ENCODE results near the gene SPATA31D1. TPM values are rescaled to one million over a fixed set of nuclear protein-coding genes. Genes with fewer than 3 reads are reported as not detected.

The SPATA31D1 gene
- total RNA-seq, 4 donors from 2014 or later = not detected

GRCh38 chr9:82020331-82020730, 31.8 kb downstream of the SPATA31D1 start:
- no peak overlapping the region for H3K27ac ChIP-seq
- no peak for TF ChIP-seq CTCF (IDR thresholded peaks at IDR 0.05)
- TF ChIP-seq POLR2AphosphoS5 (IDR thresholded peaks at IDR 0.05) = no peak
- TF ChIP-seq POLR2A (IDR thresholded peaks at IDR 0.05) = no peak
- no peak for TF ChIP-seq EP300 (IDR thresholded peaks at IDR 0.05)
- no peaks in the 10 kb centered on the region for H3K27me3 ChIP-seq

GRCh38 chr9:82021198-82021597, 32.6 kb downstream of the SPATA31D1 start:
- Histone ChIP-seq H3K27me3 (no peaks in the 10 kb centered on the region), H3K27ac (peak overlapping the region; percentile 44 to 76 (median 56))
- ATAC-seq = peak; percentile 93

More at GRCh38 chr9:82020331-82020730, 31.8 kb downstream of the SPATA31D1 start:
- ATAC-seq = no peak
- H3K4me1 ChIP-seq = peaks cover 6 to 24% (median 7%) of the 10 kb centered on the region in 3 donors
- H3K9me3 ChIP-seq = no peaks in the 10 kb centered on the region
- H3K36me3 ChIP-seq = no peaks in the 10 kb centered on the region
- H3K4me3 ChIP-seq = no peak overlapping the region

GRCh38 chr9:82022121-82022520, 33.5 kb downstream of the SPATA31D1 start:
- TF ChIP-seq POLR2AphosphoS5 (IDR thresholded peaks at IDR 0.05) (no peak), CTCF (IDR thresholded peaks at IDR 0.05) (no peak), EP300 (IDR thresholded peaks at IDR 0.05) (no peak), POLR2A (IDR thresholded peaks at IDR 0.05) (no peak)
- no peak for ATAC-seq
- 13 to 22% methylated on average over 2 of the region's 2 CpGs for WGBS, 2 donors (ENCODE audit: low coverage in 1 of 2)

More at GRCh38 chr9:82021198-82021597, 32.6 kb downstream of the SPATA31D1 start:
- TF ChIP-seq POLR2A (IDR thresholded peaks at IDR 0.05) (no peak), POLR2AphosphoS5 (IDR thresholded peaks at IDR 0.05) (no peak), EP300 (IDR thresholded peaks at IDR 0.05) (no peak), CTCF (IDR thresholded peaks at IDR 0.05) (no peak)
- Histone ChIP-seq H3K9me3 (no peaks in the 10 kb centered on the region), H3K4me1 (peaks cover 6 to 24% (median 7%) of the 10 kb centered on the region in 3 donors), H3K4me3 (no peak overlapping the region), H3K36me3 (no peaks in the 10 kb centered on the region)

GRCh38 chr9:82024908-82025307, 36.3 kb downstream of the SPATA31D1 start:
- no peak overlapping the region for H3K27ac ChIP-seq
- no peaks in the 10 kb centered on the region for H3K9me3 ChIP-seq
- 76 to 80% methylated on average over 1 of the region's 1 CpG for WGBS, 2 donors (ENCODE audit: low coverage in 1 of 2)
- no peak for ATAC-seq
- TF ChIP-seq POLR2A (IDR thresholded peaks at IDR 0.05) (no peak), EP300 (IDR thresholded peaks at IDR 0.05) (no peak), CTCF (IDR thresholded peaks at IDR 0.05) (no peak), POLR2AphosphoS5 (IDR thresholded peaks at IDR 0.05) (no peak)
- no peaks in the 10 kb centered on the region for H3K27me3 ChIP-seq
- peaks cover 6 to 24% (median 7%) of the 10 kb centered on the region in 3 donors for H3K4me1 ChIP-seq
- no peaks in the 10 kb centered on the region for H3K36me3 ChIP-seq
- no peak overlapping the region for H3K4me3 ChIP-seq

More at GRCh38 chr9:82022121-82022520, 33.5 kb downstream of the SPATA31D1 start:
- Histone ChIP-seq H3K4me1 (peaks cover 6 to 24% (median 7%) of the 10 kb centered on the region in 3 donors), H3K9me3 (no peaks in the 10 kb centered on the region), H3K36me3 (no peaks in the 10 kb centered on the region), H3K27me3 (no peaks in the 10 kb centered on the region), H3K4me3 (no peak overlapping the region), H3K27ac (peak overlapping the region; percentile 44 to 76 (median 56))

- H3K27ac ChIP-seq = no peak overlapping the region
- H3K4me3 ChIP-seq = no peak overlapping the region
- H3K9me3 ChIP-seq = no peaks in the 10 kb centered on the region
- H3K4me1 ChIP-seq = peaks cover 0 to 7% (median 0%) of the 10 kb centered on the region in 3 donors
- peak; percentile 82 for ATAC-seq
- no peaks in the 10 kb centered on the region for H3K27me3 ChIP-seq
- 41 to 58% methylated on average over 4 to 5 of the region's 5 CpGs for WGBS, 2 donors (ENCODE audit: low coverage in 1 of 2)
- TF ChIP-seq POLR2AphosphoS5 (IDR thresholded peaks at IDR 0.05) (peak; percentile 33), CTCF (IDR thresholded peaks at IDR 0.05) (no peak), EP300 (IDR thresholded peaks at IDR 0.05) (no peak)
- H3K36me3 ChIP-seq = no peaks in the 10 kb centered on the region
These were observed 43.1 kb downstream of the SPATA31D1 start for GRCh38 chr9:82031538-82032280.
